K562 (cell line): ENCODE data around the gene CALD1. TPM values are rescaled to one million over a fixed set of nuclear protein-coding genes. Genes with fewer than 3 reads are reported as not detected.

Experiments used
- HDAC8 ChIP-seq: fragments of 450-650 bp; IDR thresholded peaks from 2 replicates; pipeline ENCODE4 v1.6.1; 2016; ENCODE audit warnings: mild to moderate bottlenecking, missing genetic modification characterization, moderate library complexity, missing compliant biosample characterization
- SLC30A9 ChIP-seq: fragments of 250-450 bp; sonication (Bioruptor Pico); IDR thresholded peaks from 2 replicates; pipeline ENCODE4 v1.8.0; 2022; ENCODE audit warnings: mild to moderate bottlenecking, moderate library complexity
- polyA plus RNA-seq, 8 experiments: library from polyadenylated mRNA; depleted of rRNA in 4 of 8; stranded (reverse) in 5 of 8; unstranded in 3 of 8; fragments of >200 nt; fragmentation: Nextera tagmentation in 2 of 8; fragmentation: Illumina TruSeq in 1 of 8; extraction: Ambion mirVana in 2 of 8; extraction: Trizol in 1 of 8; gene quantifications; 2 replicates each; pipeline versions ENCODE4 v1.2.1 to v1.2.3, GENCODE V29; 2011 to 2014; ENCODE audit warnings: inconsistent platforms in 1 of 8, missing spikeins in 1 of 8
- total RNA-seq, 7 experiments: library from RNA; depleted of rRNA in 6 of 7; stranded (reverse); fragments of >200 nt in 6 of 7; fragmentation: Illumina TruSeq in 2 of 7; extraction: Trizol in 2 of 7; gene quantifications; 2 replicates each; pipeline versions ENCODE4 v1.2.1 to v1.2.3, GENCODE V29; 2011 to 2021; ENCODE audit warnings: low replicate concordance in 1 of 7
- TF ChIP-seq, protein P1 (sequence below): fragments of 450-650 bp; conservative IDR thresholded peaks from 2 replicates; pipeline ENCODE4 v1.6.1; 2016; ENCODE audit warnings: missing genetic modification characterization, low read depth, mild to moderate bottlenecking, control low read depth, missing compliant biosample characterization
- TF ChIP-seq, protein P2 (sequence below): fragments of 450-650 bp; IDR thresholded peaks from 2 replicates; pipeline ENCODE4 v1.6.1; 2017; ENCODE audit warnings: antibody characterized with exemption, mild to moderate bottlenecking
- TF ChIP-seq, protein P3 (sequence below): sonication (generic); formaldehyde crosslinking; IDR thresholded peaks from 2 replicates; pipeline ENCODE4 v1.8.0; 2022; ENCODE audit warnings: mild to moderate bottlenecking, low read depth, missing genetic modification reagents

Gene CALD1
- total and polyA plus RNA-seq, 9 of the 15 experiments (the other 6 are each of a cell fraction or from before 2014, with no cell fraction given), result 0.40 TPM; not detected in 8

DNA sequence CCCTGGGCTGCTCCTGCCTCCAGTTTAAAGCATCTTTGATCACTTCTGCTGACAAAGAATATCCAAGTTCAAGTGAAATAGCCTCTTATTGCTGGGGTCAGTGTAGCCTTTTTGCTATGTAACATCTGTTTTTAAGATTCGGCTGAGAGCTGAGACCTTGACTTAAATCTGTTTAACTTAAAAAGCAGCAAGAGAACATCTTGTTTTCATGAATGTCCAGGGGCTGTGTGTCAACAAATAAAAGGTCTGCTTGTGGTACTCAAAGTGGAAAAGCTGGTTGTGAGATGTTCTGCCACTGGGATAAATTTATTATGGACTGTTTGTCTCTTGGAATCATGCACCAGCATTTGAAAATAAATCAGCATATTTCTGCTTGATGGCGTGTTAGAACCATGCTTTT, 73.2 kb downstream of the CALD1 start (continued):
- TF ChIP-seq, protein P1, sequence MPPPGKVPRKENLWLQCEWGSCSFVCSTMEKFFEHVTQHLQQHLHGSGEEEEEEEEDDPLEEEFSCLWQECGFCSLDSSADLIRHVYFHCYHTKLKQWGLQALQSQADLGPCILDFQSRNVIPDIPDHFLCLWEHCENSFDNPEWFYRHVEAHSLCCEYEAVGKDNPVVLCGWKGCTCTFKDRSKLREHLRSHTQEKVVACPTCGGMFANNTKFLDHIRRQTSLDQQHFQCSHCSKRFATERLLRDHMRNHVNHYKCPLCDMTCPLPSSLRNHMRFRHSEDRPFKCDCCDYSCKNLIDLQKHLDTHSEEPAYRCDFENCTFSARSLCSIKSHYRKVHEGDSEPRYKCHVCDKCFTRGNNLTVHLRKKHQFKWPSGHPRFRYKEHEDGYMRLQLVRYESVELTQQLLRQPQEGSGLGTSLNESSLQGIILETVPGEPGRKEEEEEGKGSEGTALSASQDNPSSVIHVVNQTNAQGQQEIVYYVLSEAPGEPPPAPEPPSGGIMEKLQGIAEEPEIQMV (tag), result no peak
- no peak for TF ChIP-seq HDAC8 (tag)
- TF ChIP-seq, protein P2, sequence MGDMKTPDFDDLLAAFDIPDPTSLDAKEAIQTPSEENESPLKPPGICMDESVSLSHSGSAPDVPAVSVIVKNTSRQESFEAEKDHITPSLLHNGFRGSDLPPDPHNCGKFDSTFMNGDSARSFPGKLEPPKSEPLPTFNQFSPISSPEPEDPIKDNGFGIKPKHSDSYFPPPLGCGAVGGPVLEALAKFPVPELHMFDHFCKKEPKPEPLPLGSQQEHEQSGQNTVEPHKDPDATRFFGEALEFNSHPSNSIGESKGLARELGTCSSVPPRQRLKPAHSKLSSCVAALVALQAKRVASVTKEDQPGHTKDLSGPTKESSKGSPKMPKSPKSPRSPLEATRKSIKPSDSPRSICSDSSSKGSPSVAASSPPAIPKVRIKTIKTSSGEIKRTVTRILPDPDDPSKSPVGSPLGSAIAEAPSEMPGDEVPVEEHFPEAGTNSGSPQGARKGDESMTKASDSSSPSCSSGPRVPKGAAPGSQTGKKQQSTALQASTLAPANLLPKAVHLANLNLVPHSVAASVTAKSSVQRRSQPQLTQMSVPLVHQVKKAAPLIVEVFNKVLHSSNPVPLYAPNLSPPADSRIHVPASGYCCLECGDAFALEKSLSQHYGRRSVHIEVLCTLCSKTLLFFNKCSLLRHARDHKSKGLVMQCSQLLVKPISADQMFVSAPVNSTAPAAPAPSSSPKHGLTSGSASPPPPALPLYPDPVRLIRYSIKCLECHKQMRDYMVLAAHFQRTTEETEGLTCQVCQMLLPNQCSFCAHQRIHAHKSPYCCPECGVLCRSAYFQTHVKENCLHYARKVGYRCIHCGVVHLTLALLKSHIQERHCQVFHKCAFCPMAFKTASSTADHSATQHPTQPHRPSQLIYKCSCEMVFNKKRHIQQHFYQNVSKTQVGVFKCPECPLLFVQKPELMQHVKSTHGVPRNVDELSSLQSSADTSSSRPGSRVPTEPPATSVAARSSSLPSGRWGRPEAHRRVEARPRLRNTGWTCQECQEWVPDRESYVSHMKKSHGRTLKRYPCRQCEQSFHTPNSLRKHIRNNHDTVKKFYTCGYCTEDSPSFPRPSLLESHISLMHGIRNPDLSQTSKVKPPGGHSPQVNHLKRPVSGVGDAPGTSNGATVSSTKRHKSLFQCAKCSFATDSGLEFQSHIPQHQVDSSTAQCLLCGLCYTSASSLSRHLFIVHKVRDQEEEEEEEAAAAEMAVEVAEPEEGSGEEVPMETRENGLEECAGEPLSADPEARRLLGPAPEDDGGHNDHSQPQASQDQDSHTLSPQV, result no peak
- no peak for TF ChIP-seq SLC30A9
- TF ChIP-seq, protein P3, sequence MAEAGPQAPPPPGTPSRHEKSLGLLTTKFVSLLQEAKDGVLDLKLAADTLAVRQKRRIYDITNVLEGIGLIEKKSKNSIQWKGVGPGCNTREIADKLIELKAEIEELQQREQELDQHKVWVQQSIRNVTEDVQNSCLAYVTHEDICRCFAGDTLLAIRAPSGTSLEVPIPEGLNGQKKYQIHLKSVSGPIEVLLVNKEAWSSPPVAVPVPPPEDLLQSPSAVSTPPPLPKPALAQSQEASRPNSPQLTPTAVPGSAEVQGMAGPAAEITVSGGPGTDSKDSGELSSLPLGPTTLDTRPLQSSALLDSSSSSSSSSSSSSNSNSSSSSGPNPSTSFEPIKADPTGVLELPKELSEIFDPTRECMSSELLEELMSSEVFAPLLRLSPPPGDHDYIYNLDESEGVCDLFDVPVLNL (CRISPR knock-in tag), result no peak
- TF ChIP-seq, all 486 proteins: peak for 0
